NCI-H2107 treated with DMSO at 0.1 percent for 48 hours (cell line): ENCODE measurements around the gene CAVIN4.

Source experiments
- DNase-seq: peaks from one replicate; lab custom pipeline; 2025; ENCODE audit not compliant: unreplicated experiment; lab: John Stamatoyannopoulos, UW

The CAVIN4 gene

GRCh38 chr9:100589582-100589981 lies 11.7 kb downstream of the CAVIN4 start:
- no peak for DNase-seq

- DNase-seq, result no peak
Observed at GRCh38 chr9:100590481-100590880, 12.6 kb downstream of the CAVIN4 start.

- no peak for DNase-seq
Observed at GRCh38 chr9:100591139-100591538, 13.3 kb downstream of the CAVIN4 start.

- DNase-seq, result no peak
Observed at GRCh38 chr9:100591639-100592412, 13.9 kb downstream of the CAVIN4 start.

GRCh38 chr9:100595391-100596199 lies 17.7 kb downstream of the CAVIN4 start:
- peak; percentile 54 for DNase-seq

GRCh38 chr9:100597236-100597635 lies 19.4 kb downstream of the CAVIN4 start:
- no peak for DNase-seq

- peak; percentile 88 for DNase-seq
Observed at GRCh38 chr9:100598641-100599145, 20.8 kb downstream of the CAVIN4 start.

- peak; percentile 79 for DNase-seq
Observed at GRCh38 chr9:100600521-100601079, 22.7 kb downstream of the CAVIN4 start.

- peak; percentile 91 for DNase-seq
Observed at GRCh38 chr9:100601216-100601615, 23.3 kb downstream of the CAVIN4 start.

GRCh38 chr9:100602342-100602801 lies 24.5 kb downstream of the CAVIN4 start:
- DNase-seq, result peak; percentile 82

- DNase-seq, result no peak
Observed at GRCh38 chr9:100605405-100605804, 27.5 kb downstream of the CAVIN4 start.

GRCh38 chr9:100619194-100619593 lies 41.3 kb downstream of the CAVIN4 start:
- DNase-seq, result no peak

GRCh38 chr9:100619665-100620064 lies 41.8 kb downstream of the CAVIN4 start:
- DNase-seq, result no peak

- no peak for DNase-seq
Observed at GRCh38 chr9:100623969-100624368, 46.1 kb downstream of the CAVIN4 start.

GRCh38 chr9:100626949-100627348 lies 49.1 kb downstream of the CAVIN4 start:
- DNase-seq, result no peak

- no peak for DNase-seq
Observed at GRCh38 chr9:100637787-100638186, 59.9 kb downstream of the CAVIN4 start.
